Stimulated activated naive CD8-positive, alpha-beta T cell treated with anti-CD3 and anti-CD28 coated beads, Interleukin-15, amount 100 ng/mL, for 72 hours (primary cell): ENCODE data around the gene TRIP4.
"Not testable (repeated sequence)": the region's sequence is repeated elsewhere in the genome, so short reads cannot be mapped to it uniquely, and the experiment has no call there.

ENCODE experiments used
- ATAC-seq: fragments of 150-1000 bp; cut with Tn5 transposase; 2 replicates; pipeline ENCODE4 v1.10.0; 2021; ENCODE audit warnings: mild to moderate bottlenecking, moderate library complexity
- DNase-seq, 2 donors: peaks; one replicate each; pipeline ENCODE4 v3.0.0; 2021 to 2022
- H3K27ac Mint-ChIP-seq, 2 donors: one replicate each; pipeline ENCODE4 v1.8.0; 2022; ENCODE audit warnings: mild to moderate bottlenecking in 2 of 2, mixed read lengths in 2 of 2, moderate library complexity in 2 of 2
- H3K27me3 Mint-ChIP-seq: one replicate; pipeline ENCODE4 v1.8.0; 2022; ENCODE audit warnings: mixed read lengths
- H3K4me1 Mint-ChIP-seq: one replicate; pipeline ENCODE4 v1.8.0; 2022; ENCODE audit warnings: mild to moderate bottlenecking, mixed read lengths
- H3K4me3 Mint-ChIP-seq, 2 donors: one replicate each; pipeline ENCODE4 v1.8.0; 2022; ENCODE audit warnings: mild to moderate bottlenecking in 2 of 2, mixed read lengths in 2 of 2, moderate library complexity in 1 of 2
- H3K9me3 Mint-ChIP-seq, 2 donors: one replicate each; pipeline ENCODE4 v1.8.0; 2022; ENCODE audit warnings: mixed read lengths in 2 of 2

TRIP4 gene

DNA sequence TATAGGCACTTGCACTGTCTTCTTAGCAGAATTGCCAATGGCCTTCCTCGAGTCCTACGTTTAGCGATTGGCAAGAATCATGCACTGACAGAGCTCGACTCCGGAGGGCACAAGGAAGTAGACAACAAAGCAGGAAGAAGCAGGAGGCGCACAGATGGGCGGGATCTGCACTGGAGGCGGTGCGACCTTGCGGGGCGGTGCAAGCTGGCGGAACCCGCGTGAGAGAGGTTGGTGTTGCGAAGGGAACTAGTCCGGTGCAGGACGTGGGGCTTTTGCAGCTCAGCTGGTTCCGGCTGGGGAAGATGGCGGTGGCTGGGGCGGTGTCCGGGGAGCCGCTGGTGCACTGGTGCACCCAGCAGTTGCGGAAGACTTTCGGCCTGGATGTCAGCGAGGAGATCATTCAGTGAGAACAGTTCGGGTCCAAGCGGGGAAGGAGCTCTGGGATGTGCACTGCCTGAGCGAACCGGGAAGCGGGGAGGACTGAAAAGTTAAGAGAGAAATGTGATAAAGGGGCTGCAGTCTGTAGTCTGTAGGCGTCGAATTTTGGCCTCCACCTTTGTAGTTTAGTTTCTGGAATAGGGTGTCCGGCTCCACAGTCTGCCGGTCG, at the start of gene TRIP4:
TRIP4 (plus strand) TSS at position 275 of the 607 bp plus-strand sequence; CDS start at position 303, 28 bp downstream.
- peak within 1 kb of the TSS; percentile 98 to 99 for H3K27ac Mint-ChIP-seq

GRCh38 chr15:64340355-64340754, 47.3 kb upstream of the TRIP4 start:
- H3K4me1 Mint-ChIP-seq = peaks cover 10% of the 10 kb centered on the region
- no peaks in the 10 kb centered on the region for H3K27me3 Mint-ChIP-seq
- no peak overlapping the region for H3K4me3 Mint-ChIP-seq
- no peak for ATAC-seq
- H3K9me3 Mint-ChIP-seq = no peaks in the 10 kb centered on the region
- DNase-seq = no peak
- no peak overlapping the region for H3K27ac Mint-ChIP-seq

More for the DNA sequence above, at the start of gene TRIP4:
- peak; percentile 100 for ATAC-seq
- Mint-ChIP-seq H3K27me3 (no peaks in the 10 kb centered on the region), H3K4me1 (peaks cover 18% of the 10 kb centered on the region), H3K9me3 (peaks cover 0 to 5% of the 10 kb centered on the region in 2 donors), H3K4me3 (peak within 1 kb of the TSS; percentile 93 to 99)
- DNase-seq = peak; percentile 95 to 97

- DNase-seq = no peak
- Mint-ChIP-seq H3K27ac (no peak overlapping the region), H3K9me3 (no peaks in the 10 kb centered on the region), H3K4me1 (no peaks in the 10 kb centered on the region), H3K27me3 (no peaks in the 10 kb centered on the region), H3K4me3 (no peak overlapping the region)
- no peak for ATAC-seq
Measured at GRCh38 chr15:64341961-64342360, 45.7 kb upstream of the TRIP4 start.

DNA sequence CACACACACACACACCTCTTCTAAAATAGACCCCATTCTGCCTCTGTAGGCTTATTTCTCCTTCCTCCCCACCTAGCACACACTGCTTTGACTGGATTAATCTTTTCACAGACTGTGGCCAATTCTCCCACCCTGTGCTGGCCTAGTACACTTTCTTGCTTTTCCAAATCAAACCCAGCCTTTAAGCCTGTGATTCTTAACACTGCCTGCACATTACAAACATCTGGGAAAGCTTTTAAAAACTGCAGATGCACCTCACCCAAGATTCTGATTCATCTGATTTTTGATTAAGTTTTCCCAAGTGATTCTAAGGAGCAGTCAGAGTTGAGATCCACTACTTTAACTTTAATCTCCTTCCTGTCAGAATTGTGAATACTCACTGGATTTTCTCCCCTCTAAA, 44.4 kb upstream of the TRIP4 start:
- peaks cover 9% of the 10 kb centered on the region for H3K4me1 Mint-ChIP-seq
- no peak for ATAC-seq
- H3K27me3 Mint-ChIP-seq = no peaks in the 10 kb centered on the region
- no peak for DNase-seq
- no peak overlapping the region for H3K27ac Mint-ChIP-seq
- H3K4me3 Mint-ChIP-seq = no peak overlapping the region
- H3K9me3 Mint-ChIP-seq = no peaks in the 10 kb centered on the region

DNA sequence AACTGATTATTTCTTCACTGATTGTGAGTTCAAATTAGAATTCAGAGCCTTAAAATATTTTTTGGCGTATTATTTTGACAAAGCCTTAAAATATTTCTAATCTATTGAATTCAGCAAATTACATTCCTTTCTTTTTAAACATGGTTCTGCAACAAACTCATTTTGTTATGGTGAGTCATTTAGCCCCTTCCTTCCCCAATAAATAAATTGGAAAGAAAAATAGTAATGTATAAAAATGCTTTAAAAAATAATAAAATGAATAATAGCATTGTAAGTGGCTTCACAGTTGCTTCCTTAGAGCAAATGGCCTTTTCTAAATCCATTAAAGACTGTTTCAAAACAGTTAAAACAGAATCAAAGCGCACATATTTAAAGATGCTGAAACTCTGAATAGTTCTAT, 43.8 kb upstream of the TRIP4 start:
- Mint-ChIP-seq H3K27me3 (no peaks in the 10 kb centered on the region), H3K4me1 (peaks cover 9% of the 10 kb centered on the region), H3K4me3 (no peak overlapping the region), H3K27ac (no peak overlapping the region), H3K9me3 (no peaks in the 10 kb centered on the region)
- DNase-seq (no peak), ATAC-seq (no peak)

DNA sequence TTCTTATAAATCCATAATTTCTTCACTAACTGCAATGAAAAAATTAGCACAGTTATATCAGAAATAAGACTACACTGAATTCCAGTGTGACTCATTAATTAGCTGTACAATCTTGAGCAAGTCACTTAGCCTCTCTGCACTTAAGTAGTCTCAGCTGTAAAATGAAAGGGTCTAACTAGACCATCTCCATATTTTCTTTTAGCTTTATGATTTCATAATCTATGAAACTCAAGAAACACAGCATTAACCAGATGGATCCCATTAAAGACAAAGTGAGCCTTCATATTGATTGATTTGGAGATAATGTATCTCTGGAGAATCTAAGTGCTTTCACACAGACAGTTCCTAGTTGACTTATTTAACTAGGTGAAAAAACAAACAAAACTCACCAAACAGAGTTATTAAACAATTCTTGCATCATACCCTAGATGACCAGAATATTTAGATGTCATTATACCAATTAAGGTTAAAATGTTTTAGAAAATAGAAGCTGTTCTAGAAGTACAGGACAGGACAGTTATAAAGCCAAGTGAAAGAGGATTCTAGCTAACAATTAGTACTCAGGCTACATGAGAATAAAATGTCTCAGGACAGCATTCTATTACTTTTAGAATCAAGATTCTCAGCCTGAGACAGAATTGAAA, 42.9 kb upstream of the TRIP4 start:
- H3K4me1 Mint-ChIP-seq = peaks cover 15% of the 10 kb centered on the region
- no peak overlapping the region for H3K27ac Mint-ChIP-seq
- H3K27me3 Mint-ChIP-seq = no peaks in the 10 kb centered on the region
- H3K9me3 Mint-ChIP-seq = no peaks in the 10 kb centered on the region
- ATAC-seq (no peak), DNase-seq (no peak)
- H3K4me3 Mint-ChIP-seq = no peak overlapping the region

- H3K4me3 Mint-ChIP-seq, H3K27ac Mint-ChIP-seq, H3K9me3 Mint-ChIP-seq, DNase-seq, ATAC-seq, H3K27me3 Mint-ChIP-seq: not testable (repeated sequence)
- H3K4me1 Mint-ChIP-seq = peaks cover 15% of the 10 kb centered on the region
Measured at GRCh38 chr15:64346242-64346641, 41.4 kb upstream of the TRIP4 start.

- DNase-seq = no peak
- Mint-ChIP-seq H3K4me1 (peaks cover 15% of the 10 kb centered on the region), H3K27ac (no peak overlapping the region), H3K9me3 (no peaks in the 10 kb centered on the region), H3K27me3 (no peaks in the 10 kb centered on the region), H3K4me3 (no peak overlapping the region)
- no peak for ATAC-seq
Measured at GRCh38 chr15:64348455-64348854, 39.2 kb upstream of the TRIP4 start.

GRCh38 chr15:64349375-64349774, 38.3 kb upstream of the TRIP4 start:
- Mint-ChIP-seq H3K27me3 (no peaks in the 10 kb centered on the region), H3K4me1 (peaks cover 15% of the 10 kb centered on the region), H3K27ac (peak overlapping the region in 1 of 2 donors; percentile 37), H3K4me3 (no peak overlapping the region), H3K9me3 (no peaks in the 10 kb centered on the region)
- DNase-seq (no peak), ATAC-seq (no peak)

- ATAC-seq (no peak), DNase-seq (no peak)
- peaks cover 27% of the 10 kb centered on the region for H3K4me1 Mint-ChIP-seq
- H3K27me3 Mint-ChIP-seq = no peaks in the 10 kb centered on the region
- no peak overlapping the region for H3K27ac Mint-ChIP-seq
- H3K9me3 Mint-ChIP-seq = no peaks in the 10 kb centered on the region
- no peak overlapping the region for H3K4me3 Mint-ChIP-seq
Measured at GRCh38 chr15:64351265-64351664, 36.4 kb upstream of the TRIP4 start.

- ATAC-seq (no peak), DNase-seq (no peak)
- H3K4me1 Mint-ChIP-seq = peaks cover 20% of the 10 kb centered on the region
- H3K27ac Mint-ChIP-seq = peak overlapping the region; percentile 95 to 98
- H3K9me3 Mint-ChIP-seq = no peaks in the 10 kb centered on the region
- H3K4me3 Mint-ChIP-seq = peak overlapping the region; percentile 92 to 94
- no peaks in the 10 kb centered on the region for H3K27me3 Mint-ChIP-seq
Measured at GRCh38 chr15:64354688-64355344, 32.8 kb upstream of the TRIP4 start.

DNA sequence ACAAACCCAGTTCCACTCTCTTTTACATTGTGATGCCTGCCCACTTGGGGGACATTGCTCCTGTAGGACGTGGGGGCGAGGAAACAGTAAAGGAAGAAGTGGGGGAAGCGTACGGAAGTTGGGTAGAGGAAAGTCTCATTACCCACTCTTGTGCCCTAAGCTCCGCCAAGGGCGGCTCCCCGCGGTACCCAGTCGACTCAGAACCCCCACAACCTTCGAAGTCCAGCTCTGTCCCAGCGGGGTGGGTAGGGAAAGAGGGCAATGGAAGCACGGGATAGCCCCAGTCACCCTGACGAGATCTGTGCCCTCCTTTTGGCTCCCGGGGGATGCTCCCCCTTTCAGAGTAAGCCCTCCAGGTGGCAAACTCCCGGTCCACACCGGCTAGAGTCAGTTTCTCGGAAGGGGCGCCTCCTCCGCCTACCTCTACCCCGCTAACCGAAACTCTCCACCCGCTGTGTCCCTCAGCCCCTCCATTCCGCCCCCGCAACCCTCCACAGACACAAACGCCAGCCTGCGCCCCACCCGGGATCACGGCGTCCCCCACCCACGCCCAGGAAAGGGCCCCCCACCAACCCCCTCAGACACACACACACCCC, 32.2 kb upstream of the TRIP4 start:
- DNase-seq (peak in 1 of 2 donors; percentile 41), ATAC-seq (peak; percentile 61)
- peak overlapping the region; percentile 92 to 94 for H3K4me3 Mint-ChIP-seq
- H3K9me3 Mint-ChIP-seq = no peaks in the 10 kb centered on the region
- H3K27ac Mint-ChIP-seq = peak overlapping the region; percentile 95 to 98
- no peaks in the 10 kb centered on the region for H3K27me3 Mint-ChIP-seq
- H3K4me1 Mint-ChIP-seq = peaks cover 20% of the 10 kb centered on the region

GRCh38 chr15:64355944-64356709, 31.5 kb upstream of the TRIP4 start, which contains the start of gene CSNK1G1:
CSNK1G1 (minus strand) TSS chr15:64356173; CDS start chr15:64300499, 55,674 bp downstream.
- Mint-ChIP-seq H3K4me1 (peaks cover 20% of the 10 kb centered on the region), H3K27ac (peak within 1 kb of the TSS; percentile 95 to 98), H3K27me3 (no peaks in the 10 kb centered on the region), H3K9me3 (no peaks in the 10 kb centered on the region), H3K4me3 (peak within 1 kb of the TSS; percentile 92 to 94)
- ATAC-seq (peak; percentile 100), DNase-seq (peak; percentile 85 to 91)

DNA sequence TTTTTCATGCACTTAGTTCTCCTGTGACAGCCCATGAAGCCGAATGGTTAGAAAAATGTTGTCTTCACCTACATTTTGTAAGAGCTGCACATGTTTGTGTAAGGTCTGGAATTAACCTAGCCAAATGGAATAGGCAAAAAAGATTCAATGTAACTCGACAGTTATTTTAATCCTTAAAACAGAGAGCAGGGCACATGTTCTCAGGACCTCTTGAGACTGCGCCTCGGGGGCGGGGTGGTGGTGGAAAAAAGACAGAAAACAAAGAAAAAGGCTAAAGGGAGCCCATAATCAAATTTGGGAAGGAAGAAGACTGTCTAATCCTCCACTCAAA, 31.0 kb upstream of the TRIP4 start:
- ATAC-seq = no peak
- H3K9me3 Mint-ChIP-seq = no peaks in the 10 kb centered on the region
- DNase-seq = no peak
- H3K27ac Mint-ChIP-seq = peak overlapping the region in 1 of 2 donors; percentile 43
- no peaks in the 10 kb centered on the region for H3K27me3 Mint-ChIP-seq
- H3K4me1 Mint-ChIP-seq = peaks cover 20% of the 10 kb centered on the region
- peak overlapping the region; percentile 92 to 94 for H3K4me3 Mint-ChIP-seq

GRCh38 chr15:64361259-64361658, 26.4 kb upstream of the TRIP4 start:
- DNase-seq = no peak
- Mint-ChIP-seq H3K4me1 (peaks cover 8% of the 10 kb centered on the region), H3K27me3 (no peaks in the 10 kb centered on the region), H3K27ac (no peak overlapping the region), H3K9me3 (no peaks in the 10 kb centered on the region), H3K4me3 (no peak overlapping the region)
- ATAC-seq = no peak
